HCT116 (cell line): ENCODE data around the gene ANKRD63. TPM values are rescaled to one million over a fixed set of nuclear protein-coding genes. Genes with fewer than 3 reads are reported as not detected.

Experiments
- ATAC-seq: fragments of 200-7000 bp; cut with Tn5 transposase; 2 replicates; pipeline ENCODE4 v1.9.1; 2020; ENCODE audit warnings: mild to moderate bottlenecking, moderate library complexity
- BruUV-seq: library from RNA; stranded (reverse); fragments of 400-500 nt; replicated peaks from 2 replicates; lab custom pipeline; 2021; lab: Mats Ljungman, UMichigan
- CTCF ChIA-PET: fragments of 300-600 bp; sonication (Branson Sonifier 250); formaldehyde crosslinking; loops from one replicate; lab custom pipeline; 2021; ENCODE audit warnings: antibody characterized with exemption; lab: Charles Lee
- POLR2A ChIA-PET: fragments of 300-600, 350-600 bp; sonication (Branson Sonifier 250); formaldehyde crosslinking; loops from one replicate; lab custom pipeline; 2021; ENCODE audit warnings: antibody characterized with exemption; lab: Charles Lee
- RAD21 ChIA-PET, 2 experiments: fragments of 300-600 bp; sonication (Branson Sonifier 250); formaldehyde crosslinking; loops; one replicate each; lab custom pipeline; 2023; ENCODE audit warnings: low total read pairs in 2 of 2; ENCODE audit not compliant: uncharacterized antibody in 2 of 2, unreplicated experiment in 2 of 2, low non-redundant PET in 1 of 2; lab: Charles Lee
- DNase-seq: peaks from one replicate; pipeline ENCODE4 v3.0.0-alpha.2; 2010; ENCODE audit warnings: low read depth, low spot score
- H2AFZ ChIP-seq: fragments of 200-600 bp; shearing (Covaris generic), sonication (generic); 2 replicates; pipeline ENCODE4 v1.6.1; 2017; ENCODE audit warnings: low read depth, mixed run types, mixed read lengths, antibody characterized with exemption, low read length; ENCODE audit not compliant: poor library complexity, severe bottlenecking
- H3K27ac ChIP-seq: 2 replicates; pipeline ENCODE4 v1.5.1; 2012; ENCODE audit warnings: low read depth, low read length
- H3K27me3 ChIP-seq: fragments of 200-600 bp; sonication (generic); 2 replicates; pipeline ENCODE4 v1.6.1; 2016; ENCODE audit warnings: mixed run types, low read length, mixed read lengths; ENCODE audit not compliant: insufficient read depth
- H3K36me3 ChIP-seq, 2 experiments: fragments of 200-500 bp in 1 of 2; fragments of 200-600 bp in 1 of 2; sonication (Bioruptor generic) in 1 of 2; sonication (generic) in 1 of 2; 2 replicates each; pipeline versions ENCODE4 v1.5.1 to v1.6.1; 2014 to 2016; ENCODE audit warnings: low read length in 2 of 2, inconsistent platforms in 1 of 2, mixed read lengths in 1 of 2, mixed run types in 1 of 2; ENCODE audit not compliant: insufficient read depth in 2 of 2, control insufficient read depth in 1 of 2
- H3K4me1 ChIP-seq, 2 experiments: fragments of 200-600 bp in 1 of 2; sonication (generic) in 1 of 2; 2 replicates each; pipeline versions ENCODE4 v1.5.1 to v1.6.1; 2012 to 2017; ENCODE audit warnings: low read length in 2 of 2, inconsistent platforms in 1 of 2, mild to moderate bottlenecking in 1 of 2, mixed read lengths in 1 of 2, mixed run types in 1 of 2, moderate library complexity in 1 of 2; ENCODE audit not compliant: insufficient read depth in 2 of 2, control insufficient read depth in 1 of 2
- H3K4me2 ChIP-seq: fragments of 200-600 bp; sonication (generic); 2 replicates; pipeline ENCODE4 v1.6.1; 2017; ENCODE audit warnings: mixed run types, low read length, mixed read lengths
- H3K4me3 ChIP-seq, 2 experiments: fragments of 200-600 bp in 1 of 2; sonication (generic) in 1 of 2; replicated peaks in 1 of 2; 2 replicates each; pipeline ENCODE4 v1.5.1; 2011 to 2016; ENCODE audit warnings: low read length in 2 of 2, control low read depth in 1 of 2, low read depth in 1 of 2, mild to moderate bottlenecking in 1 of 2, mixed read lengths in 1 of 2, mixed run types in 1 of 2
- H3K79me2 ChIP-seq: fragments of 200-600 bp; sonication (generic); 2 replicates; pipeline ENCODE4 v1.6.1; 2017; ENCODE audit warnings: mild to moderate bottlenecking, mixed run types, low read length, moderate library complexity, mixed read lengths; ENCODE audit not compliant: insufficient read depth
- H3K9ac ChIP-seq: fragments of 200-600 bp; sonication (generic); 2 replicates; pipeline ENCODE4 v1.6.1; 2016; ENCODE audit warnings: low read length, mixed read lengths
- H3K9me2 ChIP-seq: fragments of 200-600 bp; sonication (generic), shearing (Covaris generic); 2 replicates; pipeline ENCODE4 v1.6.1; 2017; ENCODE audit warnings: mixed run types, mild to moderate bottlenecking, moderate library complexity; ENCODE audit not compliant: insufficient read depth
- H3K9me3 ChIP-seq, 2 experiments: fragments of 200-500 bp in 1 of 2; fragments of 200-600 bp in 1 of 2; sonication (Bioruptor generic) in 1 of 2; sonication (generic) in 1 of 2; 2 replicates each; pipeline ENCODE4 v1.6.1; 2014 to 2017; ENCODE audit warnings: low read length in 2 of 2, mixed read lengths in 2 of 2, inconsistent platforms in 1 of 2, low read depth in 1 of 2, mild to moderate bottlenecking in 1 of 2, mixed run types in 1 of 2, moderate library complexity in 1 of 2; ENCODE audit not compliant: control insufficient read depth in 1 of 2, insufficient read depth in 1 of 2
- H4K20me1 ChIP-seq: fragments of 200-600 bp; sonication (generic), shearing (Covaris generic); 2 replicates; pipeline ENCODE4 v1.6.1; 2017; ENCODE audit warnings: mixed run types, mild to moderate bottlenecking, moderate library complexity; ENCODE audit not compliant: insufficient read depth
- CBX3 ChIP-seq: IDR thresholded peaks from 2 replicates; pipeline ENCODE4 v1.6.1; 2012; ENCODE audit warnings: low read depth
- EGR1 ChIP-seq: IDR thresholded peaks from 2 replicates; pipeline ENCODE4 v1.6.1; 2012; ENCODE audit warnings: low read depth
- ELF1 ChIP-seq: IDR thresholded peaks from 2 replicates; pipeline ENCODE4 v1.6.1; 2012; ENCODE audit warnings: low read depth, borderline replicate concordance
- EZH2 ChIP-seq: fragments of 200-600 bp; sonication (generic); IDR thresholded peaks from 2 replicates; pipeline ENCODE4 v1.6.1; 2017; ENCODE audit warnings: antibody characterized with exemption, mixed run types
- EZH2phosphoT487 ChIP-seq: fragments of 200-600 bp; IDR thresholded peaks from 2 replicates; pipeline ENCODE4 v1.6.1; 2018; ENCODE audit warnings: antibody characterized with exemption, borderline replicate concordance
- FOSL1 ChIP-seq: IDR thresholded peaks from 2 replicates; pipeline ENCODE4 v1.6.1; 2012; ENCODE audit warnings: low read depth
- JUND ChIP-seq: IDR thresholded peaks from 2 replicates; pipeline ENCODE4 v1.6.1; 2012
- MAX ChIP-seq: IDR thresholded peaks from 2 replicates; pipeline ENCODE4 v1.6.1; 2012
- POLR2A ChIP-seq: IDR thresholded peaks from 2 replicates; pipeline ENCODE4 v1.7.0; 2011; ENCODE audit warnings: borderline replicate concordance; ENCODE audit not compliant: insufficient read depth, insufficient read length; ENCODE audit errors: extremely low read depth
- POLR2AphosphoS5 ChIP-seq: IDR thresholded peaks from 2 replicates; pipeline ENCODE4 v1.6.1; 2011; ENCODE audit warnings: mild to moderate bottlenecking, low read depth, low read length, moderate library complexity
- REST ChIP-seq: IDR thresholded peaks from 2 replicates; pipeline ENCODE4 v1.6.1; 2012; ENCODE audit warnings: low read depth
- SIN3A ChIP-seq: IDR thresholded peaks from 2 replicates; pipeline ENCODE4 v1.6.1; 2012; ENCODE audit warnings: low read depth
- SRF ChIP-seq: IDR thresholded peaks from 2 replicates; pipeline ENCODE4 v1.6.1; 2012; ENCODE audit warnings: low read depth
- YY1 ChIP-seq: IDR thresholded peaks from 2 replicates; pipeline ENCODE4 v1.6.1; 2011; ENCODE audit warnings: low read length, low read depth, moderate library complexity, mild to moderate bottlenecking; ENCODE audit not compliant: insufficient replicate concordance; ENCODE audit errors: extremely low read depth
- ZBTB33 ChIP-seq: IDR thresholded peaks from 2 replicates; pipeline ENCODE4 v1.6.1; 2011; ENCODE audit warnings: mild to moderate bottlenecking, low read length, moderate library complexity; ENCODE audit not compliant: insufficient replicate concordance; ENCODE audit errors: extremely low read depth
- intact Hi-C: fragments of 100-400 bp; cut with micrococcal nuclease; formaldehyde crosslinking; loops from 2 replicates; pipeline ENCODE4 v1.10.0; 2022
- total RNA-seq: library from RNA; stranded (reverse); gene quantifications from one replicate; pipeline ENCODE4 v1.2.1, GENCODE V29; 2021; ENCODE audit not compliant: unreplicated experiment
- TF ChIP-seq, protein P1 (sequence below): IDR thresholded peaks from 2 replicates; pipeline ENCODE4 v1.6.1; 2012

Gene ANKRD63
- total RNA-seq, 1 experiment from 2014 or later = 0.89 TPM

GRCh38 chr15:40300367-40300766 is 17.5 kb upstream of the ANKRD63 start (continued):
- TF ChIP-seq JUND (no peak), POLR2A (no peak), EGR1 (no peak), CBX3 (no peak), SRF (no peak), POLR2AphosphoS5 (no peak), ZBTB33 (no peak)
- TF ChIP-seq, protein P1, sequence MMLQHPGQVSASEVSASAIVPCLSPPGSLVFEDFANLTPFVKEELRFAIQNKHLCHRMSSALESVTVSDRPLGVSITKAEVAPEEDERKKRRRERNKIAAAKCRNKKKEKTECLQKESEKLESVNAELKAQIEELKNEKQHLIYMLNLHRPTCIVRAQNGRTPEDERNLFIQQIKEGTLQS = no peak

DNA sequence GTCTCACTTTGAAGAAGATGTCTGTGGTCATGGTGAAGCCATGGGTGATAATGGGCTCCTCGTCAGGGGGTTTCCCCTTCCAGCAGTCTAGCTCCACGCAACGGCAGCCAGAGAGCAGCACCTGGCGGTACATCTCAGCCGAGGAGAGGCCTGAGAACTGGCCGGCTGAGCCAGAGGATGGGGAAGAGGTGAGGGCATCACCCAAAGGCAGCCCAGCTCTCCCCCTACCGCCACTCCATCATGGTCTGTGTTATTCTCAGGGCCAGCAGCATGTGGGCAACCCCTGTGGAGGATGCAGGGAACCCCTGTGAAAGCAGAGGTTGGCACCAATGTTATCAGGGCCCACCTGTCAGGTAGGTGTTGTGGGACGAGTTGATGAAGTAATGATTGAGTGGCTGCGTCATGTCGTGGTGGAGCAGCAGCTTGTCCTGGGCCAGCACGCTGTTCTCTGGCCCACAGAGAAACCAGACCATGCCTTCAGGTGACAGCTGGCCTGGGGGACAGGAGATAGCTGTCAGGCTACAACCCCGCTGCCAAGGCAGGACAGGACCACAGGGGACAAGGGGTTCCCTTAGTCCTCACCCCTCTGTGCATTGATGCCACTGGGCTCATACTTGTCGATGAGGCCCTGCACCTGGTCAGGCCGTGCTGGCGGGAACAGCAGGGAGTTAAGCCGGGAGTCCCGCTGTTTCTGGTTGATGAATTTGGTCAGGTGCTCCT is 15.5 kb upstream of the ANKRD63 start:
- ChIA-PET POLR2A (no interaction called here), CTCF (no interaction called here)
- H2AFZ ChIP-seq = no peak overlapping the region

More for the DNA sequence above, 15.5 kb upstream of the ANKRD63 start:
- no peaks in the 10 kb centered on the region for H3K9me2 ChIP-seq
- intact Hi-C loops = no loop called here
- no peak overlapping the region for H3K27ac ChIP-seq
- no peak overlapping the region for H3K4me2 ChIP-seq
- BruUV-seq = no TSS peak
- H3K27me3 ChIP-seq = no peaks in the 10 kb centered on the region
- H3K9ac ChIP-seq = no peak overlapping the region
- no peaks in the 10 kb centered on the region for H3K79me2 ChIP-seq
- no peaks in the 10 kb centered on the region for H3K36me3 ChIP-seq
- no peak for ATAC-seq
- RAD21 ChIA-PET = no interaction called here
- no peaks in the 10 kb centered on the region for H4K20me1 ChIP-seq
- H3K4me3 ChIP-seq = no peak overlapping the region
- no peak for TF ChIP-seq YY1
- TF ChIP-seq FOSL1 = no peak
- TF ChIP-seq SIN3A = no peak
- no peak for TF ChIP-seq ELF1
- TF ChIP-seq MAX = no peak
- no peak for TF ChIP-seq REST
- no peak for TF ChIP-seq EZH2
- TF ChIP-seq, protein P1 = no peak
- no peak for TF ChIP-seq EZH2phosphoT487
- TF ChIP-seq, all 23 proteins: peak for 0
- no peak for DNase-seq
- Histone ChIP-seq H3K4me1 (peaks cover 4 to 5% of the 10 kb centered on the region in 2 experiments; a peak in 2 of 4 replicates), H3K9me3 (no peaks in the 10 kb centered on the region)
